OCI-LY7 (cell line): ENCODE data around the gene SNCAIP. TPM values are rescaled to one million over a fixed set of nuclear protein-coding genes. Genes with fewer than 3 reads are reported as not detected.

ENCODE experiments used
- BruUV-seq: library from RNA; stranded (reverse); fragments of 400-500 nt; replicated peaks from 2 replicates; lab custom pipeline; 2021; lab: Mats Ljungman, UMichigan
- CTCF ChIA-PET: fragments of 300-600 bp; sonication (Branson Sonifier 250); formaldehyde crosslinking; loops from one replicate; lab custom pipeline; 2022; ENCODE audit warnings: antibody characterized with exemption; ENCODE audit not compliant: unreplicated experiment; lab: Charles Lee
- POLR2A ChIA-PET: fragments of 300-600 bp; sonication (Branson Sonifier 250); formaldehyde crosslinking; loops from one replicate; lab custom pipeline; 2022; ENCODE audit warnings: antibody characterized with exemption; lab: Charles Lee
- DNase-seq: peaks from one replicate; pipeline ENCODE4 v3.0.0-alpha.2; 2015; ENCODE audit warnings: low spot score
- H2AFZ ChIP-seq: fragments of 200-600 bp; sonication (generic), shearing (Covaris generic); 2 replicates; pipeline ENCODE4 v1.6.1; 2014; ENCODE audit warnings: mild to moderate bottlenecking, antibody characterized with exemption, low read length, moderate library complexity
- H3K27ac ChIP-seq: fragments of 200-600 bp; sonication (generic); 2 replicates; pipeline ENCODE4 v1.5.1; 2014; ENCODE audit warnings: mixed run types, low read depth, mild to moderate bottlenecking, moderate library complexity, low read length, inconsistent platforms; ENCODE audit not compliant: poor library complexity, severe bottlenecking
- H3K36me3 ChIP-seq: fragments of 200-600 bp; sonication (generic); 2 replicates; pipeline ENCODE4 v1.6.1; 2014; ENCODE audit warnings: mild to moderate bottlenecking, antibody characterized with exemption, low read length, moderate library complexity, mixed read lengths; ENCODE audit not compliant: insufficient read depth
- H3K4me1 ChIP-seq: fragments of 200-600 bp; sonication (generic); 2 replicates; pipeline ENCODE4 v1.5.1; 2014; ENCODE audit warnings: mild to moderate bottlenecking, low read length; ENCODE audit not compliant: insufficient read depth, poor library complexity, severe bottlenecking
- H3K4me2 ChIP-seq: fragments of 200-600 bp; sonication (generic); 2 replicates; pipeline ENCODE4 v1.6.1; 2014; ENCODE audit warnings: mild to moderate bottlenecking, low read length
- H3K4me3 ChIP-seq: fragments of 200-600 bp; sonication (generic); 2 replicates; pipeline ENCODE4 v1.5.1; 2014; ENCODE audit warnings: mild to moderate bottlenecking, low read depth, low read length; ENCODE audit not compliant: poor library complexity, severe bottlenecking
- H3K79me2 ChIP-seq: fragments of 200-600 bp; sonication (generic); 2 replicates; pipeline ENCODE4 v1.6.1; 2016; ENCODE audit warnings: low read depth, mild to moderate bottlenecking, low read length, moderate library complexity, mixed read lengths; ENCODE audit not compliant: insufficient read depth
- H3K9me2 ChIP-seq: fragments of 200-600 bp; sonication (generic); 2 replicates; pipeline ENCODE4 v1.6.1; 2016; ENCODE audit warnings: mild to moderate bottlenecking, low read length, mixed read lengths; ENCODE audit not compliant: insufficient read depth
- H3K9me3 ChIP-seq: fragments of 200-600 bp; sonication (generic); 2 replicates; pipeline ENCODE4 v1.6.1; 2014; ENCODE audit warnings: mild to moderate bottlenecking, mixed run types, low read length, mixed read lengths
- H4K20me1 ChIP-seq: fragments of 200-600 bp; sonication (generic); 2 replicates; pipeline ENCODE4 v1.6.1; 2014; ENCODE audit warnings: mild to moderate bottlenecking, antibody characterized with exemption, low read length, moderate library complexity, mixed read lengths; ENCODE audit not compliant: insufficient read depth
- CTCF ChIP-seq: fragments of 200-600 bp; sonication (generic); conservative IDR thresholded peaks from 2 replicates; pipeline ENCODE4 v1.5.1; 2014; ENCODE audit warnings: mild to moderate bottlenecking, antibody characterized with exemption, low read length, moderate library complexity, mixed read lengths
- EZH2phosphoT487 ChIP-seq: fragments of 200-600 bp; sonication (generic); IDR thresholded peaks from 2 replicates; pipeline ENCODE4 v1.6.1; 2018; ENCODE audit warnings: low read depth, borderline replicate concordance, mild to moderate bottlenecking, mixed run types, antibody characterized with exemption, low read length, moderate library complexity, mixed read lengths
- intact Hi-C: fragments of 100-400 bp; cut with micrococcal nuclease; formaldehyde crosslinking; loops from one replicate; pipeline ENCODE4 v1.10.0; 2022; ENCODE audit not compliant: unreplicated experiment
- total RNA-seq, 2 experiments: library from RNA; depleted of rRNA in 1 of 2; stranded (reverse); fragments of >200 nt in 1 of 2; shearing (Covaris generic) in 1 of 2; gene quantifications; 2 replicates each; pipeline ENCODE4 v1.2.3, GENCODE V29; 2014 to 2022

Gene SNCAIP
- total RNA-seq, 2 experiments from 2014 or later, result not detected

DNA sequence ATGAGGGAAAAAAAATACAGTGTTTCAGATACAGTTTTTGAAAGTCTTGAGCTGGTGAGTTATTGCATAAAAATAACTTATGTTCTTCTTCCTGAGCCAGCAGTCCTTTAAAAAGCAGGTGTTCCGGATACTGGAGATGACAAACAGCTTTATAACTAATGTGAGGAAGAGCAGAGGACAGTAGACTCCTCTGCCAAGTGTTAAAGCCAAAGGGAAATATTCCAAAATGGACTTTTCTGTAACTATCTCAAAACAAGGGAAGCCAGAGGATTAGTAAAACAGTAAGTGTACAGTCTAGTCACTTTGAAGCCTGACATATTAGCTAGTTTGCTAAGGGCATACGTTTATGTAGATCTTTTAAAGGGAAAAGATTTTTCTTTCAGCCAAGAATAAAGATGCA lies 11.0 kb upstream of the SNCAIP start:
- BruUV-seq, result no TSS peak
- Histone ChIP-seq H3K4me1 (no peaks in the 10 kb centered on the region), H3K9me2 (no peaks in the 10 kb centered on the region), H2AFZ (no peak overlapping the region), H3K4me3 (no peak overlapping the region), H3K27ac (no peak overlapping the region), H4K20me1 (no peaks in the 10 kb centered on the region), H3K4me2 (no peak overlapping the region), H3K36me3 (no peaks in the 10 kb centered on the region), H3K9me3 (no peaks in the 10 kb centered on the region), H3K79me2 (no peaks in the 10 kb centered on the region)
- TF ChIP-seq EZH2phosphoT487, result no peak
- no peak for TF ChIP-seq CTCF
- CTCF ChIA-PET, result no interaction called here
- POLR2A ChIA-PET, result interaction anchor here (0.8 to 1.1 kb wide), 3 partner anchors 21 to 114 kb away, joined by 3 read pairs; no protein-coding TSS in a partner anchor
- intact Hi-C loops, result loop anchor here (2.0 kb wide), 1 partner anchor 16 kb away; no protein-coding TSS in a partner anchor
- no peak for DNase-seq

- no peak overlapping the region for H3K27ac ChIP-seq
- H3K4me2 ChIP-seq, result no peak overlapping the region
- no peaks in the 10 kb centered on the region for H3K9me2 ChIP-seq
- ChIA-PET CTCF (no interaction called here), POLR2A (interaction anchor here (0.6 to 1.4 kb wide), 3 partner anchors 20 to 481 kb away, joined by 3 to 9 read pairs (median 4); no protein-coding TSS in a partner anchor)
- intact Hi-C loops, result no loop called here
- no peak overlapping the region for H3K4me3 ChIP-seq
- no peaks in the 10 kb centered on the region for H3K9me3 ChIP-seq
- no peak overlapping the region for H2AFZ ChIP-seq
- no peaks in the 10 kb centered on the region for H3K36me3 ChIP-seq
- no TSS peak for BruUV-seq
- DNase-seq, result no peak
- no peaks in the 10 kb centered on the region for H4K20me1 ChIP-seq
- H3K4me1 ChIP-seq, result no peaks in the 10 kb centered on the region
- H3K79me2 ChIP-seq, result no peaks in the 10 kb centered on the region
- TF ChIP-seq EZH2phosphoT487 (no peak), CTCF (no peak)
Measured at GRCh38 chr5:122304471-122305215, 7.4 kb upstream of the SNCAIP start.

DNA sequence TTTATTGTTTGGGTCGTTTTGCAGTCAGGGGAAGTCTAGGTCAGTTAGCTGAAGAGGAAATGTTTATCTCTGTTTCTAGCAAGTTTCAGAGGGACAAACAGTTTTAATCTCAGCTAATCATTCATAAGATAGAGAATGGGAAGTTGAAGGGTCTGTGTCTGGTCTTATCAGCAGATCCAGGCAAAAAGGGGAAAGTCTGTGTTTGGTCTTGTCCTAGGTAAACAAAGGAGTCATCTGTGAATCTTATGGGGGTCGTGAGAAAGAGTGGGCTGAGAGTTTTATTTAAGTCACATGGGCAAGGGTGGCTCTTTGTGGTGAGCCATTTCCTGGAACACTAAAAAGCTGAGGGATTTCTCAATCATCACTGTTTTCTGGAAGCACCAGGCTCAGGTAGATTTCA lies 5.6 kb upstream of the SNCAIP start:
- Histone ChIP-seq H3K4me1 (no peaks in the 10 kb centered on the region), H3K9me2 (no peaks in the 10 kb centered on the region), H3K27ac (no peak overlapping the region), H3K79me2 (no peaks in the 10 kb centered on the region), H3K4me2 (no peak overlapping the region), H4K20me1 (no peaks in the 10 kb centered on the region), H3K9me3 (no peaks in the 10 kb centered on the region), H3K36me3 (no peaks in the 10 kb centered on the region), H2AFZ (no peak overlapping the region), H3K4me3 (no peak overlapping the region)
- intact Hi-C loops, result no loop called here
- no peak for TF ChIP-seq CTCF
- TF ChIP-seq EZH2phosphoT487, result no peak
- POLR2A ChIA-PET, result interaction anchor here (1.8 kb wide), 1 partner anchor 10 kb away, joined by 6 read pairs; no protein-coding TSS in a partner anchor
- no TSS peak for BruUV-seq
- no peak for DNase-seq
- CTCF ChIA-PET, result no interaction called here
